Choroid plexus epithelial cell (primary cell): ENCODE results near the gene PRKACB.

Experiments
- DNase-seq: peaks from one replicate; pipeline ENCODE4 v3.0.0-alpha.2; 2010; ENCODE audit warnings: low read depth
- H3K4me3 ChIP-seq: 2 replicates; pipeline ENCODE4 v1.5.1; 2011; ENCODE audit warnings: low read depth, mild to moderate bottlenecking, control low read depth, low read length, moderate library complexity
- TF ChIP-seq, protein P1 (sequence below): conservative IDR thresholded peaks from 2 replicates; pipeline ENCODE4 v1.5.1; 2011; ENCODE audit warnings: low read depth, mild to moderate bottlenecking, control low read depth, inconsistent platforms, low read length, moderate library complexity

The PRKACB gene

DNA sequence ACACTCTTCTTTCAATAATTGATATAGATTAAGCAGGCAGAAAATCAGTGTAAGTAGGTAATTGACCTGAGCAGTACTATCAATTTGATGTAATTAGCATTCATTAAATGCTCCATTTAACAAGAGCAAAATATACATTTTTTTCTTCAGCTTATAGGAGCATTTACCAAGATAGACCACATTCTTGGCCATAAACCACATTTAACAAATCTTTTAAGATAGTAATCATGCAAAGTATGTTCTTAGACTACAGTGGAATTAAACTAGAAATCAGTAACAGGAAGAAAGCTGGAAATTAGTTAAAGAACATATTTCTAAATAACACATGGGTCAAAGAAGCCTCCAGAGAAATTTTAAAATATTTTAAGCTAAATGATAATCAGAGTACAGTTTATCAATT is 8.7 kb upstream of the PRKACB start:
- TF ChIP-seq, protein P1, sequence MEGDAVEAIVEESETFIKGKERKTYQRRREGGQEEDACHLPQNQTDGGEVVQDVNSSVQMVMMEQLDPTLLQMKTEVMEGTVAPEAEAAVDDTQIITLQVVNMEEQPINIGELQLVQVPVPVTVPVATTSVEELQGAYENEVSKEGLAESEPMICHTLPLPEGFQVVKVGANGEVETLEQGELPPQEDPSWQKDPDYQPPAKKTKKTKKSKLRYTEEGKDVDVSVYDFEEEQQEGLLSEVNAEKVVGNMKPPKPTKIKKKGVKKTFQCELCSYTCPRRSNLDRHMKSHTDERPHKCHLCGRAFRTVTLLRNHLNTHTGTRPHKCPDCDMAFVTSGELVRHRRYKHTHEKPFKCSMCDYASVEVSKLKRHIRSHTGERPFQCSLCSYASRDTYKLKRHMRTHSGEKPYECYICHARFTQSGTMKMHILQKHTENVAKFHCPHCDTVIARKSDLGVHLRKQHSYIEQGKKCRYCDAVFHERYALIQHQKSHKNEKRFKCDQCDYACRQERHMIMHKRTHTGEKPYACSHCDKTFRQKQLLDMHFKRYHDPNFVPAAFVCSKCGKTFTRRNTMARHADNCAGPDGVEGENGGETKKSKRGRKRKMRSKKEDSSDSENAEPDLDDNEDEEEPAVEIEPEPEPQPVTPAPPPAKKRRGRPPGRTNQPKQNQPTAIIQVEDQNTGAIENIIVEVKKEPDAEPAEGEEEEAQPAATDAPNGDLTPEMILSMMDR, result no peak
- H3K4me3 ChIP-seq, result no peak overlapping the region
- DNase-seq, result no peak

DNA sequence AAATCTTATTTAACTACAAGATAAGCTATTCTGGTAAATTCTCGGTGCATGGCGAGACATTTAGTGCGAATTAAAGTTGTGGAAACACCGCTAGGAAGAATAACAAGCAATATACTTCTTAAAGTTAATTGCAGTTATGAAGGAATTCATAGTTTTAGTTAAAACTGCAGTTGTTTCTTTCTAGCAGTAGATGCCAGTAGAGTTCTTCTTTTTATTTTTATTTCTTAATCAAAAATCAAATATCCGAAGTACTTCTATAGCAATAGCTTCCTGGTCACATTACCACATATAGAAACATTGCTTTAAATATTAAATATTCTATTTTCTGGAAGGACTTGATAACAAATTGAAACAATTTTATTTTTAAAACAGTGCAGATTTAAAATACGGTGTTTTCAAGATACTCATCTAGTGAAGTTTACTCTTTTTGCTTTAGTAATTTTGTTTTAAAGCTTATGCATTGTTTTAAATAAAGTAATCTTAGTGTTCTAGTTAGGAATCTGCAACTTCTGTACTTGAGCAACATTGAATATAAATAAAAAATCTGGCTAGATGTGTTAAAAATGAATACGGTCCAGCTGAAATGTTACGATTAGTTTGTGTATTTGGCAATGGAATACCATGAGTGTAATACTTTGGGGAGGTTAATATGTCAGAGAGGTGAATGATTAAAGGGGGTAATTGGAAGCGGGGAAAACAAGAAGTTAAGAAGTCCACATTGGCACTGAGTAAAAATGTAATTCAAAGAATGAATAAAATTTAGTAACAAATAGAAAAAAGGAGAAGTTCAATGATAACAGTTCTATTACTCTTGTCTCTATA is 2.7 kb upstream of the PRKACB start:
- peak; percentile 48 for DNase-seq
- TF ChIP-seq, protein P1, result peak; percentile 64
- no peak overlapping the region for H3K4me3 ChIP-seq

DNA sequence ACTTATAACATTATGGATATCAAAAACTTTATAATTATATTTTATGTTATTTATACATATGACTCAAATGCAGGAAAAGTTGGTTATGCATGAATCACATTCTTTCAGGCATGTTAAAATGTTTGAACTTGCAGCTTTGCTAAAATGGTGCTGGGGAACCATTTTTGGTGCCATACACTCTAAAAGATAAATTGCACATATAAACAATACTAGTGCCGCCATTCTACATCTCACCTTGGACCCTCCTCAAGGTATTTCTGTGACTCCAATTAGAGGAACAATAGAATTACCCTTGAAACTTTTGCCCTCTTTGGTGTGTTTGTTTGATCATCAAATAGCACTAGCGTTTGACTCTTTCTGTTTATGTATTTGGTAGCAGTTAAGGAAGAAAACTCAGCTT is 997 bp downstream of the PRKACB start:
- no peak for DNase-seq
- TF ChIP-seq, protein P1, result no peak
- H3K4me3 ChIP-seq, result peak overlapping the region; percentile 25

DNA sequence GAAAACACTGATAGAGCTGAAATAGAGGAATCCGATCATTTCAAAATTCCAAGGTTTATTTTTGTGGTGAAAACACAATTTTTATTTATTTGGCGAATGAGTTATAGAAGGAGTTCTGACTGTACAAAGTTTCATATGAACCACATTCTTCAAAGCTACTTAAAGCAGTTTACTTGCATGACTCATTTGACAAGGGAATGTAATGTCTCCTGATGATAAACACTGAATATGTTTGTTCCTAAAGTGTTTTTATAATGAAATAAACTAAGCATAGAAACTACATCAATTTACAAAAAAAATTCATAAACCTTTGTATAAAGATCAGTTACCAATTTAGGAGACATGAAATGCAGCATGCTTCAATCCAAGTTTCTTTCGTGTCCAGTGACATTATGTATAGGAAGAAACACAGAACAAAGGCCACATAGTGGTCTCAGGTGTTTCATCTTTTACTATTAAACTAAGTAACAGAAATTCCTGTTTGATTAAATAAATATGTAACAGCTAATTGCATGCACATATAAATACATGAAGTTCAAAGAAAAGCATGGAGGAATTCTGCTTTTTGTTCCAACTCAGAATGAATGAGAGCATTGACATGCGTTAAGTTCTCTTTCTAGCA is 2.5 kb downstream of the PRKACB start:
- peak; percentile 79 for DNase-seq
- TF ChIP-seq, protein P1, result no peak
- no peak overlapping the region for H3K4me3 ChIP-seq

DNA sequence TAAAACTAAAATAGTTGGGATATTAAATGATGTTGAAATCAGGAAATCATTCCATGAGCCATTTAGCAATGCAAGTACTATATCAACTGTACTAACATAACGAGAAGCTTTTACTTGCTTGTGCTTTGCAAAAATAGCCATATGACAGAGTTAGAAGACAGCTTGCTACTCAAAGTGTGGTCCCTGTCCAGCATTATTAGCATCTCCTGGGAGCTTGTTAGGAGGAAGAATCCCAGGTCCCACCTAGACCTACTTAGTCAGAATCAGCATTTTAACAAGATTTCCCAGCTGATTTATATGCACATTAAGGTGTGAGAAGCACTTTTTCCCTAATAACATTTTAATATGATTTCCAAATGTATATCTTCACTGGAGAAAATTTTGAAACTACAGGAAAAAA is 4.7 kb downstream of the PRKACB start:
- H3K4me3 ChIP-seq, result no peak overlapping the region
- TF ChIP-seq, protein P1, result no peak
- no peak for DNase-seq

DNA sequence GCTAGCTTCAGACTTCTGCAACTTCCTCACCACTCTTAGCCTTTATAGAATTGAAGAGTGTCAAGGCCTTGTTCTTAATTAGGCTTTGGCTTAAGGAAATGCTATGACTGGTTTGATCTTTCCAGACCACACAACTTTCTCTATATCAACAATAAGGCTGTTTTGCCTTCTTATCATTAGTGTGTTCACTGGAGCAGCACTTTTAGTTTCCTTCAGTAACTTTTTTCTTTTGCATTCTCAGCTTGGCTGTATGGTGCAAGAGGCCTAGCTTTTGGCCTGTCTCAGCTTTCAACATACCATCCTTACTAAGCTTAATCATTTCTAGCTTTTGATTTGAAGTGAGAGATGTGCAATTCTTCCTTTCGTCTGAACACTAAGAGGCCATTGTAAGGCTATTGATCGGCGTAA is 8.6 kb downstream of the PRKACB start:
- peak; percentile 69 for DNase-seq
- TF ChIP-seq, protein P1, result no peak
- no peak overlapping the region for H3K4me3 ChIP-seq
